Measurements from ENCODE around the gene ALKBH2.

ALKBH2 gene

GRCh38 chr12:109089683-109090082 lies 3.6 kb downstream of the ALKBH2 start:
- H3K36me3 ChIP-seq (ENCODE audit: control insufficient read depth, insufficient read depth, low read length), result peaks cover 5% of the 10 kb centered on the region
- no peak overlapping the region for H3K9ac ChIP-seq (ENCODE audit: low read depth, low read length)
- H3K27me3 ChIP-seq (ENCODE audit: control insufficient read depth, insufficient read depth, low read length), result peaks cover 3% of the 10 kb centered on the region
- H3K9me3 ChIP-seq (ENCODE audit: control insufficient read depth, insufficient read depth, low read length), result no peaks in the 10 kb centered on the region
- H3K4me3 ChIP-seq (ENCODE audit: low read depth, low read length), result no peak overlapping the region
- no peaks in the 10 kb centered on the region for H3K4me1 ChIP-seq (ENCODE audit: control insufficient read depth, insufficient read depth, low read length)

- Histone ChIP-seq H3K9me3 (ENCODE audit: control insufficient read depth, insufficient read depth, low read length) (no peaks in the 10 kb centered on the region), H3K36me3 (ENCODE audit: control insufficient read depth, insufficient read depth, low read length) (peaks cover 5% of the 10 kb centered on the region), H3K4me3 (ENCODE audit: low read depth, low read length) (no peak overlapping the region), H3K27me3 (ENCODE audit: control insufficient read depth, insufficient read depth, low read length) (peaks cover 3% of the 10 kb centered on the region), H3K4me1 (ENCODE audit: control insufficient read depth, insufficient read depth, low read length) (no peaks in the 10 kb centered on the region), H3K9ac (ENCODE audit: low read depth, low read length) (no peak overlapping the region)
These were observed 4.5 kb downstream of the ALKBH2 start for GRCh38 chr12:109088818-109089217.

- Histone ChIP-seq H3K4me1 (ENCODE audit: control insufficient read depth, insufficient read depth, low read length) (no peaks in the 10 kb centered on the region), H3K9ac (ENCODE audit: low read depth, low read length) (no peak overlapping the region), H3K36me3 (ENCODE audit: control insufficient read depth, insufficient read depth, low read length) (peaks cover 5% of the 10 kb centered on the region), H3K4me3 (ENCODE audit: low read depth, low read length) (no peak overlapping the region), H3K27me3 (ENCODE audit: control insufficient read depth, insufficient read depth, low read length) (no peaks in the 10 kb centered on the region), H3K9me3 (ENCODE audit: control insufficient read depth, insufficient read depth, low read length) (no peaks in the 10 kb centered on the region)
These were observed 6.0 kb downstream of the ALKBH2 start for GRCh38 chr12:109087250-109087649.

- H3K4me1 ChIP-seq (ENCODE audit: control insufficient read depth, insufficient read depth, low read length), result no peaks in the 10 kb centered on the region
- no peak overlapping the region for H3K4me3 ChIP-seq (ENCODE audit: low read depth, low read length)
- no peaks in the 10 kb centered on the region for H3K27me3 ChIP-seq (ENCODE audit: control insufficient read depth, insufficient read depth, low read length)
- no peaks in the 10 kb centered on the region for H3K9me3 ChIP-seq (ENCODE audit: control insufficient read depth, insufficient read depth, low read length)
- H3K36me3 ChIP-seq (ENCODE audit: control insufficient read depth, insufficient read depth, low read length), result peaks cover 5% of the 10 kb centered on the region
- no peak overlapping the region for H3K9ac ChIP-seq (ENCODE audit: low read depth, low read length)
These were observed 7.7 kb downstream of the ALKBH2 start for GRCh38 chr12:109085590-109085989.

GRCh38 chr12:109084425-109084824 lies 8.8 kb downstream of the ALKBH2 start:
- Histone ChIP-seq H3K4me1 (ENCODE audit: control insufficient read depth, insufficient read depth, low read length) (no peaks in the 10 kb centered on the region), H3K9ac (ENCODE audit: low read depth, low read length) (no peak overlapping the region), H3K4me3 (ENCODE audit: low read depth, low read length) (no peak overlapping the region), H3K27me3 (ENCODE audit: control insufficient read depth, insufficient read depth, low read length) (no peaks in the 10 kb centered on the region), H3K9me3 (ENCODE audit: control insufficient read depth, insufficient read depth, low read length) (no peaks in the 10 kb centered on the region), H3K36me3 (ENCODE audit: control insufficient read depth, insufficient read depth, low read length) (peaks cover 5% of the 10 kb centered on the region)

GRCh38 chr12:109082751-109083150 lies 10.5 kb downstream of the ALKBH2 start:
- Histone ChIP-seq H3K4me3 (ENCODE audit: low read depth, low read length) (no peak overlapping the region), H3K36me3 (ENCODE audit: control insufficient read depth, insufficient read depth, low read length) (no peaks in the 10 kb centered on the region), H3K9me3 (ENCODE audit: control insufficient read depth, insufficient read depth, low read length) (no peaks in the 10 kb centered on the region), H3K27me3 (ENCODE audit: control insufficient read depth, insufficient read depth, low read length) (no peaks in the 10 kb centered on the region), H3K9ac (ENCODE audit: low read depth, low read length) (no peak overlapping the region), H3K4me1 (ENCODE audit: control insufficient read depth, insufficient read depth, low read length) (no peaks in the 10 kb centered on the region)

GRCh38 chr12:109074866-109075265 lies 18.4 kb downstream of the ALKBH2 start:
- no peak overlapping the region for H3K9ac ChIP-seq (ENCODE audit: low read depth, low read length)
- H3K9me3 ChIP-seq (ENCODE audit: control insufficient read depth, insufficient read depth, low read length), result no peaks in the 10 kb centered on the region
- H3K4me3 ChIP-seq (ENCODE audit: low read depth, low read length), result no peak overlapping the region
- no peaks in the 10 kb centered on the region for H3K4me1 ChIP-seq (ENCODE audit: control insufficient read depth, insufficient read depth, low read length)
- no peaks in the 10 kb centered on the region for H3K27me3 ChIP-seq (ENCODE audit: control insufficient read depth, insufficient read depth, low read length)
- H3K36me3 ChIP-seq (ENCODE audit: control insufficient read depth, insufficient read depth, low read length), result no peaks in the 10 kb centered on the region

- Histone ChIP-seq H3K9me3 (ENCODE audit: control insufficient read depth, insufficient read depth, low read length) (no peaks in the 10 kb centered on the region), H3K27me3 (ENCODE audit: control insufficient read depth, insufficient read depth, low read length) (no peaks in the 10 kb centered on the region), H3K36me3 (ENCODE audit: control insufficient read depth, insufficient read depth, low read length) (no peaks in the 10 kb centered on the region), H3K4me3 (ENCODE audit: low read depth, low read length) (no peak overlapping the region), H3K4me1 (ENCODE audit: control insufficient read depth, insufficient read depth, low read length) (no peaks in the 10 kb centered on the region), H3K9ac (ENCODE audit: low read depth, low read length) (no peak overlapping the region)
These were observed 23.7 kb downstream of the ALKBH2 start for GRCh38 chr12:109069307-109070271.

- H3K9me3 ChIP-seq (ENCODE audit: control insufficient read depth, insufficient read depth, low read length), result no peaks in the 10 kb centered on the region
- H3K36me3 ChIP-seq (ENCODE audit: control insufficient read depth, insufficient read depth, low read length), result no peaks in the 10 kb centered on the region
- no peaks in the 10 kb centered on the region for H3K27me3 ChIP-seq (ENCODE audit: control insufficient read depth, insufficient read depth, low read length)
- no peaks in the 10 kb centered on the region for H3K4me1 ChIP-seq (ENCODE audit: control insufficient read depth, insufficient read depth, low read length)
- no peak overlapping the region for H3K4me3 ChIP-seq (ENCODE audit: low read depth, low read length)
- no peak overlapping the region for H3K9ac ChIP-seq (ENCODE audit: low read depth, low read length)
These were observed 27.4 kb downstream of the ALKBH2 start for GRCh38 chr12:109065853-109066193.

GRCh38 chr12:109065154-109065852 lies 28.0 kb downstream of the ALKBH2 start:
- Histone ChIP-seq H3K36me3 (ENCODE audit: control insufficient read depth, insufficient read depth, low read length) (no peaks in the 10 kb centered on the region), H3K4me1 (ENCODE audit: control insufficient read depth, insufficient read depth, low read length) (no peaks in the 10 kb centered on the region), H3K9me3 (ENCODE audit: control insufficient read depth, insufficient read depth, low read length) (no peaks in the 10 kb centered on the region), H3K4me3 (ENCODE audit: low read depth, low read length) (no peak overlapping the region), H3K27me3 (ENCODE audit: control insufficient read depth, insufficient read depth, low read length) (no peaks in the 10 kb centered on the region), H3K9ac (ENCODE audit: low read depth, low read length) (no peak overlapping the region)

- Histone ChIP-seq H3K36me3 (ENCODE audit: control insufficient read depth, insufficient read depth, low read length) (no peaks in the 10 kb centered on the region), H3K4me3 (ENCODE audit: low read depth, low read length) (no peak overlapping the region), H3K9ac (ENCODE audit: low read depth, low read length) (no peak overlapping the region), H3K9me3 (ENCODE audit: control insufficient read depth, insufficient read depth, low read length) (no peaks in the 10 kb centered on the region), H3K27me3 (ENCODE audit: control insufficient read depth, insufficient read depth, low read length) (no peaks in the 10 kb centered on the region), H3K4me1 (ENCODE audit: control insufficient read depth, insufficient read depth, low read length) (no peaks in the 10 kb centered on the region)
These were observed 29.1 kb downstream of the ALKBH2 start for GRCh38 chr12:109064143-109064542.

GRCh38 chr12:109058773-109059172 lies 34.5 kb downstream of the ALKBH2 start:
- Histone ChIP-seq H3K36me3 (ENCODE audit: control insufficient read depth, insufficient read depth, low read length) (no peaks in the 10 kb centered on the region), H3K4me3 (ENCODE audit: low read depth, low read length) (no peak overlapping the region), H3K4me1 (ENCODE audit: control insufficient read depth, insufficient read depth, low read length) (no peaks in the 10 kb centered on the region), H3K9ac (ENCODE audit: low read depth, low read length) (no peak overlapping the region), H3K27me3 (ENCODE audit: control insufficient read depth, insufficient read depth, low read length) (no peaks in the 10 kb centered on the region), H3K9me3 (ENCODE audit: control insufficient read depth, insufficient read depth, low read length) (no peaks in the 10 kb centered on the region)

Measured in iPS-15b (cell line).